GM12878 (cell line): ENCODE data around the gene SPAG6. TPM values are rescaled to one million over a fixed set of nuclear protein-coding genes. Genes with fewer than 3 reads are reported as not detected.

ENCODE experiments used
- ATAC-seq: fragments of 200-7000 bp; cut with Tn5 transposase; 3 replicates; pipeline ENCODE4 v1.9.1; 2020; ENCODE audit warnings: mild to moderate bottlenecking, moderate library complexity
- BruUV-seq: library from RNA; stranded (reverse); fragments of 400-500 nt; replicated peaks from 2 replicates; lab custom pipeline; 2021; lab: Mats Ljungman, UMichigan
- CTCF ChIA-PET: fragments of 300-600 bp; sonication (Branson Sonifier 250); formaldehyde crosslinking; extraction: SDS; loops from one replicate; lab custom pipeline; 2021; ENCODE audit warnings: inconsistent platforms; lab: Yijun Ruan, JAX
- POLR2A ChIA-PET: fragments of 350-600 bp; formaldehyde crosslinking; extraction: SDS; loops from one replicate; lab custom pipeline; 2021; ENCODE audit warnings: inconsistent platforms; lab: Charles Lee
- RAD21 ChIA-PET: fragments of 300-600 bp; sonication (Branson Sonifier 250); formaldehyde crosslinking; loops from one replicate; lab custom pipeline; 2023; ENCODE audit warnings: antibody characterized with exemption; ENCODE audit not compliant: unreplicated experiment; lab: Charles Lee
- SMC1A ChIA-PET: fragments of 300-600 bp; sonication (Branson Sonifier 250); formaldehyde crosslinking; loops from one replicate; lab custom pipeline; 2023; ENCODE audit not compliant: unreplicated experiment, uncharacterized antibody; lab: Charles Lee
- DNase-seq: peaks from one replicate; pipeline ENCODE4 v3.0.0-alpha.2; 2011; ENCODE audit warnings: low read depth, low spot score
- FAIRE-seq: peaks from 3 replicates; lab custom pipeline; 2011; peaks lifted over from hg19 to GRCh38; lab: Jason Lieb, UNC
- H2AFZ ChIP-seq: 2 replicates; pipeline ENCODE4 v1.6.0; 2011; ENCODE audit warnings: low read depth, low read length, control low read depth; ENCODE audit not compliant: control insufficient read depth
- H3K27ac ChIP-seq: 2 replicates; pipeline ENCODE4 v1.5.1; 2011; ENCODE audit warnings: control low read depth; ENCODE audit not compliant: control insufficient read depth, insufficient read depth
- H3K27me3 ChIP-seq, 2 experiments: replicated peaks in 1 of 2; 2 replicates each; pipeline versions ENCODE4 v1.6.0 to v1.6.1; 2011; ENCODE audit warnings: low read length in 1 of 2; ENCODE audit not compliant: control insufficient read depth in 2 of 2, insufficient read depth in 2 of 2
- H3K36me3 ChIP-seq, 2 experiments: 2 replicates each; pipeline ENCODE4 v1.5.1; 2011; ENCODE audit warnings: low read length in 1 of 2; ENCODE audit not compliant: control insufficient read depth in 2 of 2, insufficient read depth in 2 of 2
- H3K4me1 ChIP-seq: 2 replicates; pipeline ENCODE4 v1.6.1; 2011; ENCODE audit warnings: mild to moderate bottlenecking, low read length, moderate library complexity, mixed read lengths; ENCODE audit not compliant: control insufficient read depth, insufficient read depth
- H3K4me2 ChIP-seq: 2 replicates; pipeline ENCODE4 v1.6.0; 2011; ENCODE audit warnings: control low read depth; ENCODE audit not compliant: control insufficient read depth, insufficient read depth
- H3K4me3 ChIP-seq: fragments of 200-600 bp; sonication (generic); 2 replicates; pipeline ENCODE4 v1.5.1; 2016
- H3K79me2 ChIP-seq: 2 replicates; pipeline ENCODE4 v1.6.0; 2011; ENCODE audit warnings: low read length; ENCODE audit not compliant: control insufficient read depth, insufficient read depth
- H3K9ac ChIP-seq: 2 replicates; pipeline ENCODE4 v1.8.0; 2011; ENCODE audit warnings: low read length, control low read depth, mixed read lengths; ENCODE audit not compliant: control insufficient read depth, insufficient read depth
- H3K9me3 ChIP-seq: replicated peaks from 3 replicates; pipeline ENCODE4 v1.5.1; 2011; ENCODE audit warnings: mild to moderate bottlenecking, low read length; ENCODE audit not compliant: control insufficient read depth, insufficient read depth
- H4K20me1 ChIP-seq: 2 replicates; pipeline ENCODE4 v1.6.0; 2011; ENCODE audit not compliant: control insufficient read depth, insufficient read depth
- BRCA1 ChIP-seq: IDR thresholded peaks from 2 replicates; pipeline ENCODE4 v1.6.1; 2011; ENCODE audit warnings: low read depth, low read length, improper control_type of control experiment
- EP300 ChIP-seq, 2 experiments: fragments of 150-350 bp in 1 of 2; IDR thresholded peaks; 2 replicates each; pipeline ENCODE4 v1.6.1; 2011 to 2012; ENCODE audit warnings: low read depth in 2 of 2, low read length in 2 of 2, borderline replicate concordance in 1 of 2, improper control_type of control experiment in 1 of 2, inconsistent platforms in 1 of 2; ENCODE audit not compliant: control insufficient read depth in 1 of 2
- IRF4 ChIP-seq: IDR thresholded peaks from 2 replicates; pipeline ENCODE4 v1.6.1; 2011; ENCODE audit warnings: low read depth, low read length
- LARP7 ChIP-seq: fragments of 450-650 bp; IDR thresholded peaks from 2 replicates; pipeline ENCODE4 v1.6.1; 2017; ENCODE audit warnings: mild to moderate bottlenecking
- RAD51 ChIP-seq: fragments of 450-650 bp; IDR thresholded peaks from 2 replicates; pipeline ENCODE4 v1.6.1; 2016; ENCODE audit warnings: moderate library complexity, mild to moderate bottlenecking, inconsistent platforms
- RUNX3 ChIP-seq: IDR thresholded peaks from 2 replicates; pipeline ENCODE4 v1.6.1; 2012; ENCODE audit warnings: low read length, inconsistent platforms
- SMARCA5 ChIP-seq: fragments of 450-650 bp; IDR thresholded peaks from 2 replicates; pipeline ENCODE4 v1.6.1; 2017; ENCODE audit warnings: mild to moderate bottlenecking
- WGBS: methylation state at CpG from one replicate; pipeline ENCODE4 v1.1.6; 2016; ENCODE audit warnings: low lambda C conversion rate; ENCODE audit not compliant: insufficient replicate concordance, insufficient coverage; ENCODE audit errors: missing lambda C conversion rate; 5-methylcytosine and 5-hydroxymethylcytosine counted together
- in situ Hi-C: fragments of 300-500 bp; cut with MboI; formaldehyde crosslinking; loops from 9 replicates; pipeline ENCODE4 v1.14.3; 2018; ENCODE audit warnings: mixed read lengths
- intact Hi-C: fragments of 100-400 bp; cut with micrococcal nuclease; formaldehyde crosslinking; loops from one replicate; pipeline ENCODE4 v1.14.2; 2022; ENCODE audit not compliant: unreplicated experiment
- polyA plus RNA-seq, 11 experiments: library from polyadenylated mRNA; depleted of rRNA in 4 of 11; unstranded in 6 of 11; stranded (reverse) in 5 of 11; fragments of >200 nt; fragmentation: Nextera tagmentation in 4 of 11; fragmentation: Illumina TruSeq in 1 of 11; extraction: Ambion mirVana in 4 of 11; extraction: Trizol in 1 of 11; gene quantifications; 1 replicate in 1 of 11; 2 replicates in 10 of 11; pipeline versions ENCODE4 v1.2.1 to v1.2.3, GENCODE V29; 2011 to 2016; ENCODE audit warnings: inconsistent platforms in 2 of 11, missing spikeins in 2 of 11, low read depth in 1 of 11
- total RNA-seq, 4 experiments: library from RNA; depleted of rRNA in 3 of 4; stranded (reverse); fragments of >200 nt in 3 of 4; fragmentation: Illumina TruSeq in 1 of 4; extraction: Trizol in 1 of 4; gene quantifications; 2 replicates each; pipeline versions ENCODE4 v1.2.1 to v1.2.3, GENCODE V29; 2013 to 2021
- TF ChIP-seq, protein P1 (sequence below): IDR thresholded peaks from 2 replicates; pipeline ENCODE4 v1.6.1; 2012; ENCODE audit warnings: improper control_type of control experiment, low read depth, low read length; ENCODE audit not compliant: insufficient replicate concordance
- TF ChIP-seq, protein P2 (sequence below): fragments of 450-650 bp; conservative IDR thresholded peaks from 2 replicates; pipeline ENCODE4 v1.6.1; 2017; ENCODE audit warnings: mild to moderate bottlenecking, moderate library complexity

Gene SPAG6
- total and polyA plus RNA-seq, 10 of the 15 experiments (the other 5 are each of a cell fraction or from before 2014, with no cell fraction given) = 0.13 to 0.99 (median 0.40) TPM; not detected in 1

DNA sequence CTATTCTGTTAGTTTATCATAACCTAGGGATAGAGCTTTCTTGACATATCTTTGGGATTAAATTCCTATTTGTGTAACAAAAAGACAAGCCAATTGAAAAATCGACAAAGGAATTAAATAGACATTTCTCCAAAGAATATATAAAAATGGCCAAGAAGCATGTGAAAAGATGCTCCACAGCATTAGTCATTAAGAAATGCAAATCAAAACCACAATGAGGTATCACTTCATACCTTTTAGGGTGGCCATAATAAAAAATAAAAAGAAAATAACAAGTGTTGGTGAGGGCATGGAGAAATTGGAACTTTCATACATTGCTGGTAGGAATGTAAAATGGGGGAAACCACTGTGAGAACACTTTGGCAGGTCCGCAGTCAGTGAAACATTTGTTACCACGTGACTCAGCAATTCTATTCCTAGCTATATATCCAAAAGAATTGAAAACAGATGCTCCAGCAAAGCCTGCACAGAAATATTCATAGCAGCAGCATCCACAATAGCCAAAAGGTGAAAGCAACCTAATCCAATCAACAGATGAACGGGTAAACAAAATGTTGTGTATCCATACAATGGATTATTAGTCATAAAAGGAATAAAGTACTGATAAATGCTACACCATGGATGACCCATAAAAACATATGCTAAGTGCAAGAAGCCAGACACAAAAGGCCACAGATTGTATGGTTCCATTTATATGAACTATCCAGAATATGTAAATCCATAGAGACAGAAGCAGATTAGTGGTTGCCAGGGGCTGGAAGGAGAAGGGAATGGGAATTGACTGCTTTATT is 20.5 kb downstream of the SPAG6 start:
- ChIA-PET SMC1A (interaction anchor here (1.0 to 2.3 kb wide), 2 partner anchors 13 to 16 kb away, joined by 4 to 9 read pairs; no protein-coding TSS in a partner anchor), RAD21 (interaction anchor here (1.0 to 1.7 kb wide), 3 partner anchors 22 to 372 kb away, joined by 3 to 5 read pairs (median 4); no protein-coding TSS in a partner anchor), POLR2A (no interaction called here), CTCF (interaction anchor here (1.5 kb wide), 1 partner anchor 13 kb away, joined by 6 read pairs; no protein-coding TSS in a partner anchor)
- Histone ChIP-seq H3K4me1 (peaks cover 19% of the 10 kb centered on the region), H3K9ac (no peak overlapping the region), H3K36me3 (no peaks in the 10 kb centered on the region), H3K4me3 (no peak overlapping the region), H3K4me2 (no peak overlapping the region), H3K9me3 (no peaks in the 10 kb centered on the region), H3K27me3 (no peaks in the 10 kb centered on the region), H2AFZ (no peak overlapping the region), H3K79me2 (no peaks in the 10 kb centered on the region), H3K27ac (no peak overlapping the region)
- in situ Hi-C loops = no loop called here
- DNase-seq (no peak), FAIRE-seq (peak; percentile 79), ATAC-seq (peak; percentile 46)
- intact Hi-C loops = no loop called here
- whole genome bisulfite sequencing = 81% methylated on average over 4 of the region's 4 CpGs
- BruUV-seq = no TSS peak
- TF ChIP-seq LARP7 = no peak
- peak; percentile 52; the same call in 1 of the 2 replicates for TF ChIP-seq RUNX3
- TF ChIP-seq, all 136 proteins: peak for 1
- no peaks in the 10 kb centered on the region for H4K20me1 ChIP-seq

DNA sequence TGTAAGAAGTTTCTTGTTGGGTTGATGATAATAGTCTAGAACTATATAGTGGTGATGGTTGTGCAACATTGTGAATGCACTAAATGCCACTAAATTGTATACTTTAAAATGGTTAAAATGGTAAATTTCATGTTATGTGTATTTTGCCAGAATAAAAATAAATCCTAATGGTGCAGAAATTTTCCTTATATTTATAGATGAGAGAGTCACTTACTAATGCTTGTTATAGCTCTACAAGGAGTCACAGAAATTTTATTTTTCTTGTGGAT is 21.1 kb downstream of the SPAG6 start:
- intact Hi-C loops = no loop called here
- TF ChIP-seq IRF4 = no peak
- TF ChIP-seq, protein P1, sequence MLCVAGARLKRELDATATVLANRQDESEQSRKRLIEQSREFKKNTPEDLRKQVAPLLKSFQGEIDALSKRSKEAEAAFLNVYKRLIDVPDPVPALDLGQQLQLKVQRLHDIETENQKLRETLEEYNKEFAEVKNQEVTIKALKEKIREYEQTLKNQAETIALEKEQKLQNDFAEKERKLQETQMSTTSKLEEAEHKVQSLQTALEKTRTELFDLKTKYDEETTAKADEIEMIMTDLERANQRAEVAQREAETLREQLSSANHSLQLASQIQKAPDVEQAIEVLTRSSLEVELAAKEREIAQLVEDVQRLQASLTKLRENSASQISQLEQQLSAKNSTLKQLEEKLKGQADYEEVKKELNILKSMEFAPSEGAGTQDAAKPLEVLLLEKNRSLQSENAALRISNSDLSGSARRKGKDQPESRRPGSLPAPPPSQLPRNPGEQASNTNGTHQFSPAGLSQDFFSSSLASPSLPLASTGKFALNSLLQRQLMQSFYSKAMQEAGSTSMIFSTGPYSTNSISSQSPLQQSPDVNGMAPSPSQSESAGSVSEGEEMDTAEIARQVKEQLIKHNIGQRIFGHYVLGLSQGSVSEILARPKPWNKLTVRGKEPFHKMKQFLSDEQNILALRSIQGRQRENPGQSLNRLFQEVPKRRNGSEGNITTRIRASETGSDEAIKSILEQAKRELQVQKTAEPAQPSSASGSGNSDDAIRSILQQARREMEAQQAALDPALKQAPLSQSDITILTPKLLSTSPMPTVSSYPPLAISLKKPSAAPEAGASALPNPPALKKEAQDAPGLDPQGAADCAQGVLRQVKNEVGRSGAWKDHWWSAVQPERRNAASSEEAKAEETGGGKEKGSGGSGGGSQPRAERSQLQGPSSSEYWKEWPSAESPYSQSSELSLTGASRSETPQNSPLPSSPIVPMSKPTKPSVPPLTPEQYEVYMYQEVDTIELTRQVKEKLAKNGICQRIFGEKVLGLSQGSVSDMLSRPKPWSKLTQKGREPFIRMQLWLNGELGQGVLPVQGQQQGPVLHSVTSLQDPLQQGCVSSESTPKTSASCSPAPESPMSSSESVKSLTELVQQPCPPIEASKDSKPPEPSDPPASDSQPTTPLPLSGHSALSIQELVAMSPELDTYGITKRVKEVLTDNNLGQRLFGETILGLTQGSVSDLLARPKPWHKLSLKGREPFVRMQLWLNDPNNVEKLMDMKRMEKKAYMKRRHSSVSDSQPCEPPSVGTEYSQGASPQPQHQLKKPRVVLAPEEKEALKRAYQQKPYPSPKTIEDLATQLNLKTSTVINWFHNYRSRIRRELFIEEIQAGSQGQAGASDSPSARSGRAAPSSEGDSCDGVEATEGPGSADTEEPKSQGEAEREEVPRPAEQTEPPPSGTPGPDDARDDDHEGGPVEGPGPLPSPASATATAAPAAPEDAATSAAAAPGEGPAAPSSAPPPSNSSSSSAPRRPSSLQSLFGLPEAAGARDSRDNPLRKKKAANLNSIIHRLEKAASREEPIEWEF = no peak
- TF ChIP-seq SMARCA5 = no peak
- TF ChIP-seq RAD51 = no peak
- TF ChIP-seq BRCA1 = no peak
- no peak for TF ChIP-seq EP300 (IDR thresholded peaks at IDR 0.05; ENCODE audit: borderline replicate concordance in 1 of 2, control insufficient read depth in 1 of 2, low read depth in 2 of 2, low read length in 2 of 2)
- TF ChIP-seq, protein P2, sequence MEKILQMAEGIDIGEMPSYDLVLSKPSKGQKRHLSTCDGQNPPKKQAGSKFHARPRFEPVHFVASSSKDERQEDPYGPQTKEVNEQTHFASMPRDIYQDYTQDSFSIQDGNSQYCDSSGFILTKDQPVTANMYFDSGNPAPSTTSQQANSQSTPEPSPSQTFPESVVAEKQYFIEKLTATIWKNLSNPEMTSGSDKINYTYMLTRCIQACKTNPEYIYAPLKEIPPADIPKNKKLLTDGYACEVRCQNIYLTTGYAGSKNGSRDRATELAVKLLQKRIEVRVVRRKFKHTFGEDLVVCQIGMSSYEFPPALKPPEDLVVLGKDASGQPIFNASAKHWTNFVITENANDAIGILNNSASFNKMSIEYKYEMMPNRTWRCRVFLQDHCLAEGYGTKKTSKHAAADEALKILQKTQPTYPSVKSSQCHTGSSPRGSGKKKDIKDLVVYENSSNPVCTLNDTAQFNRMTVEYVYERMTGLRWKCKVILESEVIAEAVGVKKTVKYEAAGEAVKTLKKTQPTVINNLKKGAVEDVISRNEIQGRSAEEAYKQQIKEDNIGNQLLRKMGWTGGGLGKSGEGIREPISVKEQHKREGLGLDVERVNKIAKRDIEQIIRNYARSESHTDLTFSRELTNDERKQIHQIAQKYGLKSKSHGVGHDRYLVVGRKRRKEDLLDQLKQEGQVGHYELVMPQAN = no peak

More for the DNA sequence above, 21.1 kb downstream of the SPAG6 start:
- Histone ChIP-seq H3K9me3 (no peaks in the 10 kb centered on the region), H3K79me2 (no peaks in the 10 kb centered on the region), H4K20me1 (no peaks in the 10 kb centered on the region), H2AFZ (no peak overlapping the region), H3K36me3 (no peaks in the 10 kb centered on the region), H3K4me3 (no peak overlapping the region), H3K27ac (no peak overlapping the region), H3K9ac (no peak overlapping the region), H3K4me1 (peaks cover 19% of the 10 kb centered on the region), H3K27me3 (no peaks in the 10 kb centered on the region), H3K4me2 (no peak overlapping the region)
- BruUV-seq = no TSS peak
- no peak for FAIRE-seq
- ChIA-PET POLR2A (no interaction called here), CTCF (no interaction called here), RAD21 (interaction anchor here (1.7 kb wide), 1 partner anchor 22 kb away, joined by 5 read pairs; no protein-coding TSS in a partner anchor), SMC1A (interaction anchor here (2.3 kb wide), 1 partner anchor 13 kb away, joined by 9 read pairs; no protein-coding TSS in a partner anchor)
- no peak for ATAC-seq
- in situ Hi-C loops = no loop called here
- DNase-seq = no peak
